Activated CD4-positive, alpha-beta memory T cell treated with anti-CD3 and anti-CD28 coated beads, Interleukin-2, amount 10 ng/mL, durations not matched to agents 7 days and 5 days (primary cell): ENCODE results near the gene GABBR1. TPM values are rescaled to one million over a fixed set of nuclear protein-coding genes. Genes with fewer than 3 reads are reported as not detected.

Experiments used
- CTCF ChIA-PET: fragments of 350-600 bp; sonication (Branson Sonifier 250); formaldehyde crosslinking; loops from one replicate; lab custom pipeline; 2021; ENCODE audit warnings: antibody characterized with exemption, inconsistent platforms; lab: Charles Lee
- POLR2A ChIA-PET: fragments of 350-600 bp; sonication (Branson Sonifier 250); formaldehyde crosslinking; loops from one replicate; lab custom pipeline; 2021; ENCODE audit warnings: antibody characterized with exemption; lab: Charles Lee
- DNase-seq: peaks from one replicate; pipeline ENCODE4 v3.0.0-alpha.2; 2020
- H3K27ac Mint-ChIP-seq: one replicate; pipeline ENCODE4 v1.8.0; 2021; ENCODE audit warnings: mild to moderate bottlenecking, mixed read lengths
- H3K27me3 Mint-ChIP-seq: one replicate; pipeline ENCODE4 v1.8.0; 2021; ENCODE audit warnings: mixed read lengths
- H3K36me3 Mint-ChIP-seq: one replicate; pipeline ENCODE4 v1.8.0; 2021; ENCODE audit warnings: low read depth, mixed read lengths
- H3K4me1 Mint-ChIP-seq: one replicate; pipeline ENCODE4 v1.8.0; 2021; ENCODE audit warnings: mixed read lengths
- H3K4me3 Mint-ChIP-seq: one replicate; pipeline ENCODE4 v1.8.0; 2021; ENCODE audit warnings: mild to moderate bottlenecking, mixed read lengths
- H3K9me3 Mint-ChIP-seq: one replicate; pipeline ENCODE4 v1.8.0; 2021; ENCODE audit warnings: mixed read lengths
- total RNA-seq, 2 experiments: library from RNA; stranded (reverse); gene quantifications; one replicate each; pipeline ENCODE4 v1.2.3, GENCODE V29; 2021

GABBR1 gene
- total RNA-seq, 2 experiments from 2014 or later, result 32.8 to 35.0 TPM

GRCh38 chr6:29547573-29547972, 85.4 kb downstream of the GABBR1 start:
- DNase-seq, result no peak
- CTCF ChIA-PET, result no interaction called here
- no peak overlapping the region for H3K4me3 Mint-ChIP-seq
- no peaks in the 10 kb centered on the region for H3K36me3 Mint-ChIP-seq
- POLR2A ChIA-PET, result no interaction called here
- peaks cover 16% of the 10 kb centered on the region for H3K4me1 Mint-ChIP-seq
- peaks cover 39% of the 10 kb centered on the region for H3K27me3 Mint-ChIP-seq
- no peak overlapping the region for H3K27ac Mint-ChIP-seq
- no peaks in the 10 kb centered on the region for H3K9me3 Mint-ChIP-seq

- Mint-ChIP-seq H3K4me1 (no peaks in the 10 kb centered on the region), H3K27ac (no peak overlapping the region), H3K4me3 (no peak overlapping the region), H3K36me3 (no peaks in the 10 kb centered on the region), H3K9me3 (no peaks in the 10 kb centered on the region), H3K27me3 (peaks cover 12% of the 10 kb centered on the region)
- no peak for DNase-seq
- CTCF ChIA-PET, result no interaction called here
- POLR2A ChIA-PET, result no interaction called here
These were observed 95.1 kb downstream of the GABBR1 start for GRCh38 chr6:29537714-29538403.

GRCh38 chr6:29532320-29532951, 100.5 kb downstream of the GABBR1 start:
- Mint-ChIP-seq H3K36me3 (no peaks in the 10 kb centered on the region), H3K4me1 (no peaks in the 10 kb centered on the region), H3K27ac (no peak overlapping the region), H3K9me3 (no peaks in the 10 kb centered on the region), H3K4me3 (no peak overlapping the region), H3K27me3 (peaks cover 2% of the 10 kb centered on the region)
- ChIA-PET POLR2A (no interaction called here), CTCF (no interaction called here)
- DNase-seq, result no peak

GRCh38 chr6:29531668-29532067, 101.3 kb downstream of the GABBR1 start:
- no peaks in the 10 kb centered on the region for H3K9me3 Mint-ChIP-seq
- CTCF ChIA-PET, result no interaction called here
- DNase-seq, result no peak
- POLR2A ChIA-PET, result no interaction called here
- H3K27ac Mint-ChIP-seq, result no peak overlapping the region
- no peaks in the 10 kb centered on the region for H3K36me3 Mint-ChIP-seq
- H3K27me3 Mint-ChIP-seq, result peaks cover 5% of the 10 kb centered on the region
- no peaks in the 10 kb centered on the region for H3K4me1 Mint-ChIP-seq
- H3K4me3 Mint-ChIP-seq, result no peak overlapping the region

GRCh38 chr6:29530671-29531310, 102.2 kb downstream of the GABBR1 start:
- H3K9me3 Mint-ChIP-seq, result no peaks in the 10 kb centered on the region
- no peaks in the 10 kb centered on the region for H3K4me1 Mint-ChIP-seq
- DNase-seq, result no peak
- H3K4me3 Mint-ChIP-seq, result no peak overlapping the region
- POLR2A ChIA-PET, result no interaction called here
- peaks cover 11% of the 10 kb centered on the region for H3K27me3 Mint-ChIP-seq
- CTCF ChIA-PET, result no interaction called here
- H3K27ac Mint-ChIP-seq, result no peak overlapping the region
- H3K36me3 Mint-ChIP-seq, result no peaks in the 10 kb centered on the region

- Mint-ChIP-seq H3K27ac (no peak overlapping the region), H3K4me1 (no peaks in the 10 kb centered on the region), H3K9me3 (no peaks in the 10 kb centered on the region), H3K36me3 (no peaks in the 10 kb centered on the region), H3K4me3 (no peak overlapping the region), H3K27me3 (peaks cover 18% of the 10 kb centered on the region)
- POLR2A ChIA-PET, result no interaction called here
- no peak for DNase-seq
- CTCF ChIA-PET, result no interaction called here
These were observed 103.0 kb downstream of the GABBR1 start for GRCh38 chr6:29529956-29530355.

GRCh38 chr6:29528988-29529560, 103.9 kb downstream of the GABBR1 start:
- no peaks in the 10 kb centered on the region for H3K9me3 Mint-ChIP-seq
- no peak for DNase-seq
- ChIA-PET POLR2A (no interaction called here), CTCF (no interaction called here)
- H3K27ac Mint-ChIP-seq, result no peak overlapping the region
- H3K4me3 Mint-ChIP-seq, result no peak overlapping the region
- H3K36me3 Mint-ChIP-seq, result no peaks in the 10 kb centered on the region
- no peaks in the 10 kb centered on the region for H3K4me1 Mint-ChIP-seq
- H3K27me3 Mint-ChIP-seq, result peaks cover 24% of the 10 kb centered on the region

GRCh38 chr6:29528300-29528931, 104.6 kb downstream of the GABBR1 start:
- Mint-ChIP-seq H3K27me3 (peaks cover 26% of the 10 kb centered on the region), H3K9me3 (no peaks in the 10 kb centered on the region), H3K27ac (no peak overlapping the region), H3K4me3 (no peak overlapping the region), H3K4me1 (no peaks in the 10 kb centered on the region), H3K36me3 (no peaks in the 10 kb centered on the region)
- CTCF ChIA-PET, result no interaction called here
- POLR2A ChIA-PET, result no interaction called here
- DNase-seq, result no peak

- H3K9me3 Mint-ChIP-seq, result no peaks in the 10 kb centered on the region
- no peaks in the 10 kb centered on the region for H3K36me3 Mint-ChIP-seq
- no peak for DNase-seq
- H3K4me1 Mint-ChIP-seq, result no peaks in the 10 kb centered on the region
- no peak overlapping the region for H3K27ac Mint-ChIP-seq
- POLR2A ChIA-PET, result no interaction called here
- H3K4me3 Mint-ChIP-seq, result no peak overlapping the region
- H3K27me3 Mint-ChIP-seq, result peaks cover 33% of the 10 kb centered on the region
- CTCF ChIA-PET, result no interaction called here
These were observed 105.4 kb downstream of the GABBR1 start for GRCh38 chr6:29527564-29527963.

- no peaks in the 10 kb centered on the region for H3K9me3 Mint-ChIP-seq
- no peak overlapping the region for H3K27ac Mint-ChIP-seq
- H3K4me3 Mint-ChIP-seq, result no peak overlapping the region
- H3K4me1 Mint-ChIP-seq, result no peaks in the 10 kb centered on the region
- no peaks in the 10 kb centered on the region for H3K36me3 Mint-ChIP-seq
- peaks cover 33% of the 10 kb centered on the region for H3K27me3 Mint-ChIP-seq
- POLR2A ChIA-PET, result no interaction called here
- DNase-seq, result no peak
- CTCF ChIA-PET, result no interaction called here
These were observed 105.9 kb downstream of the GABBR1 start for GRCh38 chr6:29527126-29527525.

- Mint-ChIP-seq H3K9me3 (no peaks in the 10 kb centered on the region), H3K4me1 (no peaks in the 10 kb centered on the region), H3K4me3 (no peak overlapping the region), H3K27me3 (peaks cover 35% of the 10 kb centered on the region), H3K27ac (no peak overlapping the region), H3K36me3 (no peaks in the 10 kb centered on the region)
- ChIA-PET POLR2A (no interaction called here), CTCF (no interaction called here)
- DNase-seq, result no peak
These were observed 107.7 kb downstream of the GABBR1 start for GRCh38 chr6:29525311-29525639.

GRCh38 chr6:29524444-29525310, 108.3 kb downstream of the GABBR1 start:
- Mint-ChIP-seq H3K4me1 (no peaks in the 10 kb centered on the region), H3K27ac (no peak overlapping the region), H3K36me3 (no peaks in the 10 kb centered on the region), H3K27me3 (peaks cover 35% of the 10 kb centered on the region), H3K9me3 (no peaks in the 10 kb centered on the region), H3K4me3 (no peak overlapping the region)
- no peak for DNase-seq
- ChIA-PET POLR2A (no interaction called here), CTCF (no interaction called here)
